ENCODE results near the gene ITGA1. TPM values are rescaled to one million over a fixed set of nuclear protein-coding genes. Genes with fewer than 3 reads are reported as not detected.

Gene ITGA1
- total and polyA plus RNA-seq, 2 of the 13 experiments (the other 11 are each of a cell fraction or from before 2014, with no cell fraction given) = 23.1 to 28.6 TPM

GRCh38 chr5:52789851-52790250 lies 2.1 kb downstream of the ITGA1 start (continued):
- TF ChIP-seq KAT2B (IDR thresholded peaks at IDR 0.05; ENCODE audit: borderline replicate concordance, low read depth, low read length) = no peak
- no peak for TF ChIP-seq ZNF17 (CRISPR knock-in tag; IDR thresholded peaks at IDR 0.05)
- TF ChIP-seq ZNF138 (CRISPR knock-in tag; IDR thresholded peaks at IDR 0.05; ENCODE audit: low read depth) = no peak
- no peak for TF ChIP-seq ZC3H13 (CRISPR knock-in tag; IDR thresholded peaks at IDR 0.05)
- no peak for TF ChIP-seq IKZF1 (IDR thresholded peaks at IDR 0.05)
- TF ChIP-seq RBFOX2 (IDR thresholded peaks at IDR 0.05; ENCODE audit: low read depth, low read length) = peak; percentile 34; the same call in 1 of the 2 replicates
- TF ChIP-seq CEBPG (CRISPR knock-in tag; IDR thresholded peaks at IDR 0.05) = peak; percentile 63
- TF ChIP-seq JARID2 (CRISPR knock-in tag; IDR thresholded peaks at IDR 0.05; ENCODE audit: insufficient replicate concordance) = no peak
- no peak for TF ChIP-seq FUBP1 (CRISPR knock-in tag; IDR thresholded peaks at IDR 0.05; ENCODE audit: borderline replicate concordance)
- TF ChIP-seq GABPB1 (CRISPR knock-in tag; IDR thresholded peaks at IDR 0.05) = no peak
- TF ChIP-seq ZNF557 (CRISPR knock-in tag; IDR thresholded peaks at IDR 0.05) = no peak
- TF ChIP-seq KAT8 (CRISPR knock-in tag; IDR thresholded peaks at IDR 0.05) = no peak

- H3K9ac ChIP-seq (ENCODE audit: insufficient read depth, low read depth, low read length) = no peak overlapping the region
- no TSS peak for BruUV-seq (replicated peaks)
- CTCF ChIA-PET (ENCODE audit: low intra/inter-chr PET ratio, low total read pairs) = interaction anchor here (1.5 kb wide), 1 partner anchor 124 kb away, joined by 3 read pairs; no protein-coding TSS in a partner anchor
- in situ Hi-C loops (cut with HindIII; ENCODE audit: extremely low pct_ligation_motif_present, low pct_unique_long_range_greater_than_20kb) = no loop called here
- no peaks in the 10 kb centered on the region for H3K36me3 ChIP-seq (replicated peaks in 1 of 2; ENCODE audit: control insufficient read depth in 1 of 2, insufficient read depth in 2 of 2, low read length in 2 of 2)
- peak overlapping the region; percentile 69 for H3K4me2 ChIP-seq (ENCODE audit: low read depth, low read length)
- POLR2A ChIA-PET = interaction anchor here (4.9 kb wide), 1 partner anchor 9 kb away, joined by 79 read pairs; no protein-coding TSS in a partner anchor
- WGBS (ENCODE audit: low lambda C conversion rate) = 79% methylated on average over 1 of the region's 1 CpG
- H3K27ac ChIP-seq (ENCODE audit: extremely low read length, insufficient read depth, low read length) = peak overlapping the region; percentile 23
- no peak overlapping the region for H2AFZ ChIP-seq (ENCODE audit: low read length)
- H3K4me3 ChIP-seq (replicated peaks in 1 of 3; ENCODE audit: insufficient read depth in 1 of 3, low read depth in 2 of 3, low read length in 3 of 3) = peak overlapping the region in 2 of 3 experiments; percentile 18 to 29; a peak in 1 of 6 replicates
- ATAC-seq (no peak), DNase-seq (ENCODE audit: low spot score) (no peak), FAIRE-seq (no peak)
- H3K27me3 ChIP-seq (ENCODE audit: control insufficient read depth in 1 of 2, insufficient read depth in 2 of 2, low read length in 2 of 2) = no peaks in the 10 kb centered on the region; a peak in 1 of 5 replicates
- H3K4me1 ChIP-seq (ENCODE audit: insufficient read depth, low read length) = peaks cover 80% of the 10 kb centered on the region
- no peaks in the 10 kb centered on the region; the same call in 1 of the 2 replicates for H4K20me1 ChIP-seq (ENCODE audit: insufficient read depth, low read length)
- no peaks in the 10 kb centered on the region for H3K9me3 ChIP-seq (ENCODE audit: low read length)
- intact Hi-C loops (cut with micrococcal nuclease; ENCODE audit: unreplicated experiment) = loop anchor here (1.0 kb wide), 1 partner anchor 9 kb away; no protein-coding TSS in a partner anchor
- H3K79me2 ChIP-seq (ENCODE audit: insufficient read depth, low read length) = peaks cover 74% of the 10 kb centered on the region
- TF ChIP-seq ZNF652 (CRISPR knock-in tag; IDR thresholded peaks at IDR 0.05; ENCODE audit: borderline replicate concordance, low read depth) (peak; percentile 92), PRDM10 (CRISPR knock-in tag; IDR thresholded peaks at IDR 0.05; ENCODE audit: low read depth) (0 out of 2 replicates have a peak, but pooled peaks have one; percentile 24), POLR2AphosphoS5 (IDR thresholded peaks at IDR 0.05; ENCODE audit: low read depth, low read length) (0 out of 2 replicates have a peak, but pooled peaks have one; percentile 20), SOX13 (IDR thresholded peaks at IDR 0.05) (no peak), SOX13 (CRISPR knock-in tag; conservative IDR thresholded peaks at IDR 0.05 in 1 of 2, IDR thresholded peaks at IDR 0.05 in 1 of 2) (peak in 1 of 2 experiments; percentile 71; a peak in 2 of 4 replicates), HOMEZ (CRISPR knock-in tag; IDR thresholded peaks at IDR 0.05; ENCODE audit: low read depth) (0 out of 2 replicates have a peak, but pooled peaks have one; percentile 34)
Observed at GRCh38 chr5:52791366-52791765, 3.6 kb downstream of the ITGA1 start.

Data from HepG2 (cell line).